ENCODE data around the gene FOSL1. TPM values are rescaled to one million over a fixed set of nuclear protein-coding genes. Genes with fewer than 3 reads are reported as not detected.

The FOSL1 gene
- total and polyA plus RNA-seq, 2 donors (not counting 3 experiments of a cell fraction or from before 2014, with no cell fraction given): 18.1 to 53.8 TPM

DNA sequence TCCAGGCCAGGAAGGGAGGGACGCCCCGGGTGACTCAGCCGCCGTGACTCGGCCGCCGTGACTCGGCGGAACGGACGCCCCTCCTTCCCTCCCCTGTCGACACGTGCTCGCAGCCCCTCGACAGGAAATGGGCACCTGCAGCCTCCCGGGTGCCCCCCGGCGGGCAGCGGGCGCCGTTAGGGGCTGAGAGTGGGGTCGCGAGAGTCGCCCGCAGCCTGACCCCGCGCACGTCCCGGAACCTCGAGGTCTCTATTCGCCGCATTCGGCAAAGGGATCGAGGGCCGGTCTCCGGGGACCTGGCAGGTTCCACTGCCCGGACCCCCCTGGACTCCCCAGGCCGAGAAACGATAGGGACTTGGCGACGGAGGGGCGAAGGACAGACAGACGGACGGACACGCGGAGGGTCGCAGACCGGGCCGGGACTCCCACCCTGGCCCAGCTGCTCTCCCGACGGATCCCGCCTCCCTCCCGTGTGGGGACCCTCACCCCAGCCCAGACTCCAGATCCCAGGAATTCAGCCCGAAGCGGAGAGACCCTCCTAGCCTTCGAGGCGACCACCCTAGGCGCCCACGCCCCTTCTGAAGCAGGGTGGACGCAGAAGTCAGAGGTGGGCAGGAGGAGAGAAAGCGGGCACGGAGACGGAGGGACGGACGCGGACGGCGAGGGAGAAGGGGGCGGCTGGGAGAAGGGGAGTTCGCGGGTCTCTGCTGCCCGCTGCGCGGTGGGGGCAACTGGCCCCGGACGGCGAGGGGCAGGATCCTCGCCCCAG lies 648 bp downstream of the FOSL1 start:
- peak overlapping the region; percentile 1 for H3K4me2 ChIP-seq (ENCODE audit: insufficient read depth, low read length)
- CTCF ChIA-PET: interaction anchor here (3.4 to 6.2 kb wide), 3 partner anchors 9 to 16 kb away, joined by 13 to 69 read pairs (median 17); partner anchors contain the start of genes CCDC85B and FIBP
- TF ChIP-seq EZH2 (IDR thresholded peaks at IDR 0.05; ENCODE audit: borderline replicate concordance, low read depth, low read length, severe bottlenecking): no peak
- TF ChIP-seq, protein P1, sequence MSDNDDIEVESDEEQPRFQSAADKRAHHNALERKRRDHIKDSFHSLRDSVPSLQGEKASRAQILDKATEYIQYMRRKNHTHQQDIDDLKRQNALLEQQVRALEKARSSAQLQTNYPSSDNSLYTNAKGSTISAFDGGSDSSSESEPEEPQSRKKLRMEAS (IDR thresholded peaks at IDR 0.05; ENCODE audit: insufficient read depth, insufficient read length): peak; percentile 80
- TF ChIP-seq, protein P2, sequence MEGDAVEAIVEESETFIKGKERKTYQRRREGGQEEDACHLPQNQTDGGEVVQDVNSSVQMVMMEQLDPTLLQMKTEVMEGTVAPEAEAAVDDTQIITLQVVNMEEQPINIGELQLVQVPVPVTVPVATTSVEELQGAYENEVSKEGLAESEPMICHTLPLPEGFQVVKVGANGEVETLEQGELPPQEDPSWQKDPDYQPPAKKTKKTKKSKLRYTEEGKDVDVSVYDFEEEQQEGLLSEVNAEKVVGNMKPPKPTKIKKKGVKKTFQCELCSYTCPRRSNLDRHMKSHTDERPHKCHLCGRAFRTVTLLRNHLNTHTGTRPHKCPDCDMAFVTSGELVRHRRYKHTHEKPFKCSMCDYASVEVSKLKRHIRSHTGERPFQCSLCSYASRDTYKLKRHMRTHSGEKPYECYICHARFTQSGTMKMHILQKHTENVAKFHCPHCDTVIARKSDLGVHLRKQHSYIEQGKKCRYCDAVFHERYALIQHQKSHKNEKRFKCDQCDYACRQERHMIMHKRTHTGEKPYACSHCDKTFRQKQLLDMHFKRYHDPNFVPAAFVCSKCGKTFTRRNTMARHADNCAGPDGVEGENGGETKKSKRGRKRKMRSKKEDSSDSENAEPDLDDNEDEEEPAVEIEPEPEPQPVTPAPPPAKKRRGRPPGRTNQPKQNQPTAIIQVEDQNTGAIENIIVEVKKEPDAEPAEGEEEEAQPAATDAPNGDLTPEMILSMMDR (IDR thresholded peaks at IDR 0.05; ENCODE audit: extremely low read depth in 1 of 2, insufficient read depth in 1 of 2, low read depth in 1 of 2, low read length in 2 of 2): peak in 1 of 2 donors; percentile 11
- TF ChIP-seq MYC (IDR thresholded peaks at IDR 0.05; ENCODE audit: low read depth, low read length): peak; percentile 98
- peak; percentile 95 for TF ChIP-seq FOS (IDR thresholded peaks at IDR 0.05; ENCODE audit: borderline replicate concordance, insufficient read depth, low read length)
- peak; percentile 24 for TF ChIP-seq JUN (IDR thresholded peaks at IDR 0.05; ENCODE audit: borderline replicate concordance, insufficient read depth, insufficient read length, low read depth)
- peak; percentile 90 for TF ChIP-seq POLR2AphosphoS5 (IDR thresholded peaks at IDR 0.05; ENCODE audit: insufficient read depth, low read depth, low read length)
- TF ChIP-seq POLR2A (IDR thresholded peaks at IDR 0.05; ENCODE audit: low read depth, low read length): peak; percentile 65
- no peak for TF ChIP-seq GATA2 (IDR thresholded peaks at IDR 0.05; ENCODE audit: insufficient read depth, insufficient read length, low read depth, low read length)
- peak overlapping the region; percentile 58 to 79 (median 69) for H3K4me3 ChIP-seq (replicated peaks in 1 of 3; ENCODE audit: insufficient read depth in 1 of 3, low read depth in 1 of 3, low read length in 3 of 3)
- POLR2A ChIA-PET: interaction anchor here (0.7 to 4.2 kb wide), 6 partner anchors 8 to 85 kb away, joined by 3 to 29 read pairs (median 13); partner anchors contain the start of genes CCDC85B and FIBP
- no peaks in the 10 kb centered on the region for H3K9me1 ChIP-seq (replicated peaks; ENCODE audit: control insufficient read depth, extremely low read depth, insufficient read depth, low read length)
- DNase-seq (ENCODE audit: low read depth, low spot score) (peak; percentile 73), FAIRE-seq (no peak)
- BruUV-seq (replicated peaks): TSS peak; percentile 50
- dilution Hi-C loops (cut with MboI; ENCODE audit: extremely low pct_ligation_motif_present, low sequenced_read_pairs): no loop called here
- intact Hi-C loops (cut with micrococcal nuclease): loop anchor here (1.0 kb wide), 2 partner anchors 8 to 16 kb away; no protein-coding TSS in a partner anchor
- H3K27ac ChIP-seq (ENCODE audit: insufficient read depth, low read depth, low read length): peak overlapping the region; percentile 87
- H2AFZ ChIP-seq (ENCODE audit: low read depth, low read length): no peak overlapping the region
- H3K4me1 ChIP-seq (ENCODE audit: control insufficient read depth, extremely low read depth, insufficient read depth, low read length): peaks cover 42% of the 10 kb centered on the region
- H4K20me1 ChIP-seq (replicated peaks; ENCODE audit: control insufficient read depth, extremely low read depth, insufficient read depth, low read length): no peaks in the 10 kb centered on the region
- H3K9me3 ChIP-seq (replicated peaks; ENCODE audit: control insufficient read depth, insufficient read depth, low read length): no peaks in the 10 kb centered on the region
- H3K27me3 ChIP-seq (ENCODE audit: control insufficient read depth in 2 of 2, insufficient read depth in 2 of 2, low read length in 2 of 2): no peaks in the 10 kb centered on the region
- peaks cover 52% of the 10 kb centered on the region for H3K79me2 ChIP-seq (ENCODE audit: control insufficient read depth, insufficient read depth, low read length)
- H3K9ac ChIP-seq (replicated peaks; ENCODE audit: extremely low read depth, insufficient read depth, low read length): peak overlapping the region; percentile 99
- H3K36me3 ChIP-seq (ENCODE audit: control insufficient read depth in 2 of 2, extremely low read depth in 1 of 2, insufficient read depth in 2 of 2, low read length in 2 of 2): peaks cover 5 to 8% of the 10 kb centered on the region in 2 experiments

All from endothelial cell of umbilical vein (primary cell).